Gastroesophageal sphincter (tissue), 4 donors: ENCODE measurements around the gene TUBB4B. TPM values are rescaled to one million over a fixed set of nuclear protein-coding genes. Genes with fewer than 3 reads are reported as not detected.
A peak's percentile ranks its signal among the peaks of the same experiment; 100 is the strongest.

Experiments
- ATAC-seq: fragments of 150-250 bp; one replicate; pipeline ENCODE4 v1.9.1; 2016; ENCODE audit warnings: mild to moderate bottlenecking, moderate library complexity
- H3K27ac ChIP-seq, 4 donors: fragments of 200-600 bp; sonication (generic) in 3 of 4; 1 replicate in 3 of 4; 2 replicates in 1 of 4; pipeline ENCODE4 v1.5.1; 2016 to 2019
- H3K27me3 ChIP-seq: fragments of 200-600 bp; sonication (generic); one replicate; pipeline ENCODE4 v1.5.1; 2019
- H3K36me3 ChIP-seq, 2 donors: fragments of 200-600 bp; sonication (generic); one replicate each; pipeline ENCODE4 v1.5.1; 2019; ENCODE audit warnings: control low read depth in 1 of 2
- H3K4me1 ChIP-seq, 3 donors: fragments of 200-600 bp; sonication (generic); 1 replicate in 2 of 3; 2 replicates in 1 of 3; pipeline ENCODE4 v1.5.1; 2016 to 2019; ENCODE audit warnings: control low read depth in 2 of 3
- H3K4me3 ChIP-seq, 2 donors: fragments of 200-600 bp; sonication (generic); one replicate each; pipeline ENCODE4 v1.5.1; 2019; ENCODE audit warnings: mild to moderate bottlenecking in 1 of 2, moderate library complexity in 1 of 2
- H3K9me3 ChIP-seq, 3 donors: fragments of 200-600 bp; sonication (generic); one replicate each; pipeline ENCODE4 v1.5.1; 2017 to 2019; ENCODE audit warnings: control low read depth in 2 of 3
- CTCF ChIP-seq, 4 experiments: fragments of 200-600 bp in 2 of 4; fragments of 450-650 bp in 2 of 4; sonication (generic) in 1 of 4; IDR thresholded peaks; one replicate each; pipeline ENCODE4 v1.5.1; 2017 to 2019; ENCODE audit warnings: antibody characterized with exemption in 4 of 4, mild to moderate bottlenecking in 2 of 4, moderate library complexity in 2 of 4
- EP300 ChIP-seq: sonication (generic); formaldehyde crosslinking; IDR thresholded peaks from one replicate; pipeline ENCODE4 v1.6.1; 2017; ENCODE audit warnings: antibody characterized with exemption, mild to moderate bottlenecking
- POLR2A ChIP-seq, 2 donors: fragments of 450-650 bp; IDR thresholded peaks; one replicate each; pipeline ENCODE4 v1.6.1; 2017; ENCODE audit warnings: antibody characterized with exemption in 2 of 2, mild to moderate bottlenecking in 2 of 2, moderate library complexity in 1 of 2
- POLR2AphosphoS5 ChIP-seq: sonication (generic); formaldehyde crosslinking; IDR thresholded peaks from one replicate; pipeline ENCODE4 v1.6.1; 2017; ENCODE audit warnings: antibody characterized with exemption
- WGBS, 2 donors: methylation state at CpG; one replicate each; pipeline ENCODE4 v1.1.5; 2018; ENCODE audit warnings: low coverage in 1 of 2; 5-methylcytosine and 5-hydroxymethylcytosine counted together
- total RNA-seq, 4 donors: library from RNA; depleted of rRNA; stranded (reverse); fragments of >200 nt; gene quantifications; one replicate each; pipeline ENCODE4 v1.1.0, GENCODE V29; 2016

Gene TUBB4B
- total RNA-seq, 4 donors from 2014 or later, result 220 to 488 (median 265) TPM

- no peak within 1 kb of the TSS for H3K27ac ChIP-seq
- H3K36me3 ChIP-seq, result peaks cover 0 to 1% of the 10 kb centered on the region in 2 donors
- peaks cover 9% of the 10 kb centered on the region for H3K27me3 ChIP-seq
- no peak for ATAC-seq
- H3K9me3 ChIP-seq, result no peaks in the 10 kb centered on the region
- no peak for TF ChIP-seq POLR2AphosphoS5
- no peak for TF ChIP-seq EP300
- H3K4me3 ChIP-seq, result no peak within 1 kb of the TSS
- peaks cover 0 to 20% (median 11%) of the 10 kb centered on the region in 3 donors for H3K4me1 ChIP-seq
- no CpG with 5 or more reads among the region's 4 CpGs for WGBS, 2 donors
Observed at GRCh38 chr9:137251194-137251461, 10.0 kb downstream of the TUBB4B start, which contains the start of gene STPG3. Gene STPG3, plus strand, starts transcription at chr9:137251286. Its CDS starts 1 bp downstream, at chr9:137251287.

- H3K9me3 ChIP-seq, result no peaks in the 10 kb centered on the region
- H3K27ac ChIP-seq, result no peak overlapping the region
- no peak for TF ChIP-seq CTCF (IDR thresholded peaks at IDR 0.05)
- TF ChIP-seq POLR2A (IDR thresholded peaks at IDR 0.05), result no peak
- TF ChIP-seq EP300, result no peak
- no peak for TF ChIP-seq POLR2AphosphoS5
- peaks cover 0 to 7% of the 10 kb centered on the region in 2 donors for H3K36me3 ChIP-seq
- H3K4me1 ChIP-seq, result peaks cover 0 to 25% (median 16%) of the 10 kb centered on the region in 3 donors
- ATAC-seq, result no peak
- H3K27me3 ChIP-seq, result peaks cover 9% of the 10 kb centered on the region
- 72 to 77% methylated on average over 7 of the region's 22 CpGs for WGBS, 2 donors
- H3K4me3 ChIP-seq, result no peak overlapping the region
Observed at GRCh38 chr9:137251490-137252268, 10.6 kb downstream of the TUBB4B start.

- no peaks in the 10 kb centered on the region for H3K9me3 ChIP-seq
- TF ChIP-seq EP300, result no peak
- no peak for TF ChIP-seq CTCF (IDR thresholded peaks at IDR 0.05)
- no peak for TF ChIP-seq POLR2AphosphoS5
- no peak for TF ChIP-seq POLR2A (IDR thresholded peaks at IDR 0.05)
- H3K27ac ChIP-seq, result no peak overlapping the region
- H3K36me3 ChIP-seq, result peaks cover 0 to 17% of the 10 kb centered on the region in 2 donors
- ATAC-seq, result no peak
- H3K4me3 ChIP-seq, result no peak overlapping the region
- peaks cover 0 to 31% (median 19%) of the 10 kb centered on the region in 3 donors for H3K4me1 ChIP-seq
- peaks cover 9% of the 10 kb centered on the region for H3K27me3 ChIP-seq
- 88% methylated on average over 4 of the region's 35 CpGs; no CpG with 5 or more reads in 1 of the 2 donors for WGBS, 2 donors
Observed at GRCh38 chr9:137252555-137253506, 11.7 kb downstream of the TUBB4B start.

GRCh38 chr9:137253717-137254623 lies 12.9 kb downstream of the TUBB4B start:
- TF ChIP-seq EP300, result no peak
- TF ChIP-seq CTCF (IDR thresholded peaks at IDR 0.05), result no peak
- no peak for TF ChIP-seq POLR2A (IDR thresholded peaks at IDR 0.05)
- TF ChIP-seq POLR2AphosphoS5, result no peak
- no peaks in the 10 kb centered on the region for H3K9me3 ChIP-seq
- H3K36me3 ChIP-seq, result peaks cover 0 to 29% of the 10 kb centered on the region in 2 donors
- H3K4me3 ChIP-seq, result peak overlapping the region; percentile 49 to 90
- ATAC-seq, result no peak
- H3K27me3 ChIP-seq, result peaks cover 9% of the 10 kb centered on the region
- peaks cover 0 to 31% (median 19%) of the 10 kb centered on the region in 3 donors for H3K4me1 ChIP-seq
- WGBS, 2 donors, result 8% methylated on average over 6 of the region's 21 CpGs; no CpG with 5 or more reads in 1 of the 2 donors
- peak overlapping the region in 3 of 4 donors; percentile 84 to 86 (median 85) for H3K27ac ChIP-seq
